Right atrium auricular region (tissue), 2 donors: Measurements from ENCODE around the gene TMIGD1. TPM values are rescaled to one million over a fixed set of nuclear protein-coding genes. Genes with fewer than 3 reads are reported as not detected.

Source experiments
- DNase-seq: peaks from one replicate; pipeline ENCODE4 v3.0.0-alpha.2; 2019; ENCODE audit warnings: low spot score
- H3K27ac ChIP-seq, 2 donors: fragments of 200-600 bp; sonication (generic); 1 replicate in 1 of 2; 2 replicates in 1 of 2; pipeline ENCODE4 v1.5.1; 2016 to 2019
- H3K27me3 ChIP-seq, 2 donors: fragments of 200-600 bp; sonication (generic); one replicate each; pipeline versions ENCODE4 v1.5.1 to v1.6.0; 2017 to 2019
- H3K36me3 ChIP-seq: fragments of 200-600 bp; sonication (generic); one replicate; pipeline ENCODE4 v1.5.1; 2016
- H3K4me1 ChIP-seq, 2 donors: fragments of 200-600 bp; sonication (generic); one replicate each; pipeline versions ENCODE4 v1.5.1 to v1.6.0; 2017 to 2019
- H3K4me3 ChIP-seq, 2 donors: fragments of 200-600 bp; sonication (generic); 1 replicate in 1 of 2; 2 replicates in 1 of 2; pipeline ENCODE4 v1.5.1; 2017 to 2019; ENCODE audit warnings: mild to moderate bottlenecking in 1 of 2, moderate library complexity in 1 of 2
- H3K9me3 ChIP-seq, 2 donors: fragments of 200-600 bp; sonication (generic); one replicate each; pipeline ENCODE4 v1.5.1; 2019
- total RNA-seq, 2 donors: library from RNA; depleted of rRNA; stranded (reverse); fragments of >200 nt; gene quantifications; one replicate each; pipeline ENCODE4 v1.1.0, GENCODE V29; 2016
- TF ChIP-seq, protein P1 (sequence below), 2 donors: fragments of 200-600 bp; sonication (generic); IDR thresholded peaks; one replicate each; pipeline ENCODE4 v1.5.1; 2019; ENCODE audit warnings: antibody characterized with exemption in 2 of 2

The TMIGD1 gene
- total RNA-seq, 2 donors from 2014 or later, result not detected

DNA sequence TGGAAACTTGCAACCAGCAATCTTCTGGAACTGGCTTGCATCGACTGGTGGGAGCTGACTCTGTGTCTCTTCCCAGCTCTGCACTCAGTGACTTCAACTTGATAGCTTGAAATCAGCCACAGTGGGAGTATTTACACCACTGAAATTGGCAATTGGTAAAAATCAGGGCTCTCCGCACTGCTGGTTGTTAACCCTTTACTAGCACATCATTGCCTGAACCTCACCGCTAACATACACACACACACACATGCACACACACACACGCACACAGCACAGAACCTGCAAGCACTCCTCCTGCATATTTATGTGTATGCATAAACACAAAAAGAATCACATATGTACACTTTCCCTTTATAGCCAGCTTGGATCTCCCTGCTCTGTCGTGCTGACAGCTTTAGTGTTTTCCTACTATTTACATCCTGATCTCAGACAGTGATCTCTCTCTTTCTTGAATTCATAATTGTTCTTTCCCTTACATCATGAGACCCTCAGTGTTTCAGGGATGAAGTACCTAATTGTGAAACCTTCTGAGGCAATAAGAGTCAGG, 7.9 kb upstream of the TMIGD1 start:
- Histone ChIP-seq H3K27me3 (no peaks in the 10 kb centered on the region), H3K27ac (peak overlapping the region in 1 of 2 donors; percentile 57), H3K9me3 (no peaks in the 10 kb centered on the region), H3K4me3 (no peak overlapping the region), H3K4me1 (peaks cover 0 to 60% of the 10 kb centered on the region in 2 donors), H3K36me3 (no peaks in the 10 kb centered on the region)
- no peak for DNase-seq
- TF ChIP-seq, protein P1, sequence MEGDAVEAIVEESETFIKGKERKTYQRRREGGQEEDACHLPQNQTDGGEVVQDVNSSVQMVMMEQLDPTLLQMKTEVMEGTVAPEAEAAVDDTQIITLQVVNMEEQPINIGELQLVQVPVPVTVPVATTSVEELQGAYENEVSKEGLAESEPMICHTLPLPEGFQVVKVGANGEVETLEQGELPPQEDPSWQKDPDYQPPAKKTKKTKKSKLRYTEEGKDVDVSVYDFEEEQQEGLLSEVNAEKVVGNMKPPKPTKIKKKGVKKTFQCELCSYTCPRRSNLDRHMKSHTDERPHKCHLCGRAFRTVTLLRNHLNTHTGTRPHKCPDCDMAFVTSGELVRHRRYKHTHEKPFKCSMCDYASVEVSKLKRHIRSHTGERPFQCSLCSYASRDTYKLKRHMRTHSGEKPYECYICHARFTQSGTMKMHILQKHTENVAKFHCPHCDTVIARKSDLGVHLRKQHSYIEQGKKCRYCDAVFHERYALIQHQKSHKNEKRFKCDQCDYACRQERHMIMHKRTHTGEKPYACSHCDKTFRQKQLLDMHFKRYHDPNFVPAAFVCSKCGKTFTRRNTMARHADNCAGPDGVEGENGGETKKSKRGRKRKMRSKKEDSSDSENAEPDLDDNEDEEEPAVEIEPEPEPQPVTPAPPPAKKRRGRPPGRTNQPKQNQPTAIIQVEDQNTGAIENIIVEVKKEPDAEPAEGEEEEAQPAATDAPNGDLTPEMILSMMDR (IDR thresholded peaks at IDR 0.05), result no peak

DNA sequence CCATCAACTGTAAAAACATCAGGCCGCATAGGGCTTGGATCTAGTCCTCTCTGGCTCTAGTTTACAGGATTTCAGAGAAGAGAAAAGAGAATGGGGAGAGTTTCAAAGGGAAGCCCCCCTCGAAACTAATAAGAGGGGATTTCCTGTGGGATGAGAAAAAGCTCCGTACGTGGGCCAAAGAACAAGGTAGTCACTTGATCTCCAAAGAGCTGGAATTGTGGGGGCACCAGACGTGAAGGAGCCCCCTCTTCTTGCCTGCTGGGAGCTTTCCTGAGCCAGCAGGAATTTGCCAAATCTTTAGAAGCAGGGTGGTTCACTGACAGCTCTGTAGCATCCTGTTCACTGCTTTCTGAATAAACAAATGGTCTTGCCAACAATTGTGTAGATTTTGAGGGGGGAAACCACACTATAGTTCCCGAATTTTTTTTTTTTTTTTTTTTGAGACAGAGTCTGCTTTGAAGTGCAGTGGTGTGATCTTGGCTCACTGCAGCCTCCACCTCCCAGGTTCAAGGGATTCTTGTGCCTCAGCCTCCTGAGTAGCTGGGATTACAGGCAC, 7.0 kb upstream of the TMIGD1 start:
- H3K9me3 ChIP-seq, result no peaks in the 10 kb centered on the region
- peaks cover 0 to 54% of the 10 kb centered on the region in 2 donors for H3K4me1 ChIP-seq
- no peaks in the 10 kb centered on the region for H3K27me3 ChIP-seq
- no peak for DNase-seq
- no peaks in the 10 kb centered on the region for H3K36me3 ChIP-seq
- peak overlapping the region; percentile 51 to 57 for H3K27ac ChIP-seq
- TF ChIP-seq, protein P1 (IDR thresholded peaks at IDR 0.05), result no peak
- no peak overlapping the region for H3K4me3 ChIP-seq

DNA sequence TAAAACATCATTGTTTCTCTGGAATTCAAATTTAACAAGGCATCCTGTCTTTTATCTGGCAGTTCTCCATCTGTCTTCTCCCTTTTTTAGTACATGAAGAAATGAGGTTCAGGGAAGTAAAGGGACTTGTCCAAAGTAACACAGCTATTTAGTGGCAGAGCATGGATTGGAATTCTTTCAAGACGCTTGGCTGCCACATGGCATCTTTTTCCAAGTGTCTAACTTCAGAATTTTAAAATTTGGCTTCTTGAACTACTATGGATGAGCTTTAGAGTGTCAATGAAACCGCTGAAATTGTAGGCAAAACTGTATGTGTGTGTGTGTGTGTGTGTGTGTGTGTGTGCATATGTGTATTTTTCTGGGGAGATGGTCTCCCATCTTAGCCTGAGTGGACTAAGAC, 5.2 kb upstream of the TMIGD1 start:
- no peak overlapping the region for H3K4me3 ChIP-seq
- TF ChIP-seq, protein P1 (IDR thresholded peaks at IDR 0.05), result no peak
- no peaks in the 10 kb centered on the region for H3K9me3 ChIP-seq
- H3K36me3 ChIP-seq, result no peaks in the 10 kb centered on the region
- no peak overlapping the region for H3K27ac ChIP-seq
- peaks cover 0 to 36% of the 10 kb centered on the region in 2 donors for H3K4me1 ChIP-seq
- no peaks in the 10 kb centered on the region for H3K27me3 ChIP-seq
- DNase-seq, result no peak

DNA sequence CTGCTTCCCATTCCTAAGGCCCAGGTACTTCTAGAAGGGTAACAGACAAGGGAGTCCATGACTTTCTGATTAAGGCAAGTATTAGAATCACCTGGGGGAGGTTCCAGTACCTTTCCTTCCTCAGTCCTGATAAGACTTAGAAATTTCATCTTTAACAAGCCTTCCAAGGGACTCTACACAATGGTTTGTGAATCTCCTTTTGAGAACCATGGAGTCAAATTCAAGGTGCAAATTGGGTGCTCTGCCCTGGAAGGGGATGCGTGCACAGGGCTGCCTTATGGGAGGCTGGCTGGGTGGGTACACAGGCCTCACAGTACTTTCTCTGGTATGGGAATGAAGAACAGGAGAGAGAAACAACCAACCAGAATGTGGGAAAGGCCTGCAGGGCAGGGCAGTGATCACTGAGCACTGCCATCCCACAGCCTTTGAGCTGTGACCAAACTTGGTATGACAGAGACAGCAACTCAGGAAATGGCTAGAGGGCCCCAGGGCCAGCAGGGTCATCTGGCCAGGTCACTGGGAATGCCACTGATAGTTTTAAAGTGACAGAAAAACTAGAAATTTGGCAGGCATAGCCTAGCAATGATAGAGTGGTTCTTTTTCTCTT, 3.6 kb upstream of the TMIGD1 start:
- Histone ChIP-seq H3K9me3 (no peaks in the 10 kb centered on the region), H3K27me3 (no peaks in the 10 kb centered on the region), H3K27ac (no peak overlapping the region), H3K36me3 (no peaks in the 10 kb centered on the region), H3K4me1 (peaks cover 0 to 25% of the 10 kb centered on the region in 2 donors), H3K4me3 (no peak overlapping the region)
- no peak for DNase-seq
- TF ChIP-seq, protein P1 (IDR thresholded peaks at IDR 0.05), result no peak

DNA sequence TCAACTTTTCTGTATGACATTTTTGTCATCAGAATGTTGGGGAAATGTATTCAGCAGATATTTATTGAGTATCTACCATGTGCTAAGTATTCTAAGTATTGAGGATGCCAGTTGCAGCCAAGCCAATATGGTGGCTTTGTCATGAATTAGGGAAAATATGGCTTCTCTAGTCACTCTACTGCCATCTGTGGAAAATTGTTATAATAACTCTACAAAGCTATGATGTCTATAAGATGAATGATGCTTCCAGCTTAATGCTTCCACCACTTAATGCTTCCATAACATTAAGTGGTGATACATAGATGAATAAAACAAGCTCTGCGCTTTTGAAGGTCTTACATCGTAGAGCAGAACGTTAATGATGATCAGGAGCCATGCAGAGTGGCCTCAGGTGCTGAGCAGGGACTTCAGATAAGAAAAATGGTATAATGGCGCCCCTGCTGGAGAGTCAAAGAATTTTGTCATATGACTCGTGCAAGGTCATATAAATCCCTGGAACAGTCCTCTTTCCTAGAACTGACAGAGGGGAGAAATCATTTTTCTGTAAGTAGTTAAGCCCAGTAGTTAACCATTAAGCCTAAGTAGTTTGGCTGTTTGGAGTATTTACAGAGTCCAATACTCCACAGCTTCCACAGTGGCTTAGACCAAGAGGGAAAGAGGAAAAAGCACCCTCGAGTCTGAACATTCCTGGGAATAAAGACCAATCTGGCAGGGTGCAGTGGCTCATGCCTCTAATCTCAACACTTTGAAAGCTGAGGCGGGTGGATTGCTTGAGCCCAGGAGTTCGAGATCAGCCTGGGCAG, 2.7 kb upstream of the TMIGD1 start:
- no peak for DNase-seq
- Histone ChIP-seq H3K27me3 (no peaks in the 10 kb centered on the region), H3K36me3 (no peaks in the 10 kb centered on the region), H3K9me3 (no peaks in the 10 kb centered on the region), H3K27ac (no peak overlapping the region), H3K4me1 (peaks cover 0 to 18% of the 10 kb centered on the region in 2 donors), H3K4me3 (no peak overlapping the region)
- TF ChIP-seq, protein P1 (IDR thresholded peaks at IDR 0.05), result peak in 1 of 2 donors; percentile 62
